Fibroblast of skin of left biceps (primary cell): ENCODE results near the gene MT1F.
"Not testable (repeated sequence)": the region's sequence is repeated elsewhere in the genome, so short reads cannot be mapped to it uniquely, and the experiment has no call there.

Source experiments
- DNase-seq, 2 experiments: peaks; one replicate each; pipeline ENCODE4 v3.0.0-alpha.2; 2013; ENCODE audit warnings: low read depth in 2 of 2

The MT1F gene

DNA sequence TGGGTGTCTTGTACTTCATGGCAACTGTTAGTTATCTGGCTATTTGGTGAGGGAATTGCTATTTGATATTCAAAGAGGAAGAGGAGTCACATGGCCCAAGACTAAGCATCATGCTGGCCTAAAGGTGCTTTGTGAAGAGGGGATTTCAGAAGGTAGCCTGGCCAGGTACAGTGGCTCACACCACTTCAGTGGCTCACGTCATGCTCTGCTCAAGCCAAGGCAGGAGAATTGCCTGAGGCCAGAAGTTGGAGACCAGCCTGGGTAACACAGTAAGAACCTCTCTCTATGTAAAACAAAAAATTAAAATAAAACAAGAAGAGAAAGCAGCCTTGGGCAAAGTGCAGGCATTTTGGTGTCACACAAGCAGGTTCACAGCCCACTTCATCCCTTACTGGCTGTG, 12.4 kb upstream of the MT1F start:
- no peak for DNase-seq

DNA sequence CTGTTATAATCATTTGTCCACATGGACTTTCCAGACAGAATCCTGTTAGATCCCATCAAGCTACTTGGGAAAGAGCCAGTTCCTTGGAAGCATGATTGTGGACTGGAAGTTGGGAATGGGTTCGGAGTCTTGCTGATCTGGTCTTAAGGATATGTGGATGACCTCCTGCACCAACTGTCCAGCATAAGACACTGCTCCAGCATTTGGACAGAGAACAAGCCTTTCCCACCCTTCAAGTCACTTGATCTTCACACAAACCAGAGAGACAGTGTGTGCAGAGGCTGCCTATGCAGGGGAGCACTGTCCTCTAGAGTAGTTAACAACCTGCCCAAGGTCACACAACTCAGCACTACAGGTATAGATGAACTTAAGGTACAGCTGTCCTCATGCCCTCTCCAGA, 11.9 kb upstream of the MT1F start:
- no peak for DNase-seq

DNA sequence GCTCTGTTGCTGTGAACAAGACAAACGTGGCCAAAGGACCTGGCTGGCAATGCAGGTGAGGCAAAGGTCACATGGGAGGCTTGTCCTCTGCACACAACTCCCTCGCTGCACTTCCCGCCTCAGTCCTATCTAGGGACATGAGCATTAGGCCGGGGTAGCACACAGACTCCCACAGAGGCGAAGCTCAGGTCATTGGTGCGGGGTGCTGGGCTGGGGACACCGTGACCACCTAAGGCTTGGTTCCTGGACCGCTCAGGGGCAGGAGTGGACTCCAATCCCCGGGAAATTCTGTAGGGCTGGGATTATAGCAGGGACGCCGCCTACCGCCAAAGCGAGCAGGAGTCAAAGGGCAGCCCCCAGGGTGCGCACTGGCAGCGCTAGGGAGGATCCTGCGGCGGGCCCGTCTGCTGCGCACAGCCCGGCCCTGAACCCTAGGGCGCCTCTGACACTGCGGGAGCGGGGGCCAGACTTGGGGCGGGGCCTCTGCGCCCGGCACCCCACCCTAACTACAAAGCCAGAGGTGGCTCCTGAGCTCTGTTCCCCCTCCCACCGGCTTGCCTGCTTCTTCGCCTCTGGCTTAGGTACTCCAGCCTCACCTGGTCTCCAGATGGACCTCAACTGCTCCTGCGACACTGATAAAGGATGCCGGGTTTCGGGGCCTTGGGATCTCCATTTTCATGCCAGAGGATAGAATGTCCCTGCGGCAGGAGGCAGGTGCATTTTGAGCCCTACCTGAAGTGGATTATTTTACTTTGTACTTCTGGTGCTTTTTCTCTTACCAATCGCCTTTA, 9.9 kb upstream of the MT1F start:
- no peak for DNase-seq

- no peak for DNase-seq
Observed at GRCh38 chr16:56649271-56649670, 8.5 kb upstream of the MT1F start.

DNA sequence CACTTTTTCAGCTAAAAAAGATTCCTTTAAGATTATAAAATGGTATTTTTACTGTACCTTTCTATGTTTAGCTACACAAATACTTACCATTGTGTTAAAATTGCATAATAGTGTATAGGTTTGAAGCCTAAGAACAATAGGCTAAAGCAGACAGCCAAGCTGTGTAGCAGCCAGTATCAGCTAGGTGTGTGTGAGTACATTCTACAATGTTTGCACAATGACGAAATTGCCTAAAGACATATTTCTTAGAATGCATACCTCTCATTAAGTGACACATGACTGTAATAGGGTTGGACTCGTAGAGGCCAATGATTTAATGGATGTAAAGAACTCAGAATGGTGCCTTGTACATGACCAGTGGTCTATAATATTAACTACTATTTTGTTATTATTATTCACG, 7.9 kb upstream of the MT1F start:
- no peak for DNase-seq

GRCh38 chr16:56651586-56651985, 6.2 kb upstream of the MT1F start, which contains the start of gene MT1B:
TSS of gene MT1B (plus strand) at chr16:56651886. CDS start at chr16:56651954, 68 bp downstream.
- no peak for DNase-seq

GRCh38 chr16:56652600-56652999, 5.2 kb upstream of the MT1F start:
- DNase-seq: no peak

DNA sequence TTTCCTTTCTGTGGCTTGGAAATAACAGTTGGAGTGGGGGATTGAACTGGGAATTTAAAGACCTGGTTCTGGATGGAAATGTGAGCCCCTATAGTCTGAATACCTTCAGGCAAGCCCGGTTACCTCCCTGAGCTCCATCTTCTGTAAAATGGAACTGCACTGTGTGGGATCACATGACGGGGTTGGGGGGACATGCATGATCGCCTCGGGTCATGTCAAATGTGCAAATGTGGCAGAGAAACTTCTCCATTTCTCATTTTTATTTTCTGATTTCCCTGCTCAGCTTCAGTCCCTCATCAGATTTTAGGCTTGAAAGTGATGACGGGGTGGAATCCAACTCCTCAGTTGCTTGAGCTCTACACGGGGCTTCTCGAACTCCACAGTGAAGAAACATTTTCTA, 4.5 kb upstream of the MT1F start:
- no peak for DNase-seq

DNA sequence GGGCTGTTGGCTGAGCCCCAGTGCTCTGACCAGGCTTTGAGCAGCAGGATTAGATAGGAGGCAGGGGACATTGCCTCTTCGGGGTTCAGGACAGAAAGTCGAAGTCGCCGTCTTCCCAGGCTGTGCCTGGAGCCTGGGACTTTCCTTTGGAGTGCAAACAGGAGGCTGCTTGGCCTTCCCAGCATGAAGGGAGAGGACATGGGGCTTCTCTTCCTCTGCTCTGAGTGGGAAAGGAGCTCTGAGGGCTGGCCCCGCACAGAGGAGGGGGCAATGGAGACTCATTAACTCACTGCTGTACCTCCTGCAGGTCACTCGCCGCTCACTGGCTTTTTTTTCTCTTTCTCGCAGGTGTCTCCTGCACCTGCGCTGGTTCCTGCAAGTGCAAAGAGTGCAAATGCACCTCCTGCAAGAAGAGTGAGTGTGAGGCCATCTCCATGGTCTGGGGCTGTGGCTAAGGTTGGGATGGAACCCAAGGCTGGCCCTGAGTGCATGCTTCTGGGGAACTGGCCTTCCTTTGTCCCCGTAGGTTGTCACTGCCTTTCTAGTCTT, 642 bp downstream of the MT1F start:
- DNase-seq: no peak

DNA sequence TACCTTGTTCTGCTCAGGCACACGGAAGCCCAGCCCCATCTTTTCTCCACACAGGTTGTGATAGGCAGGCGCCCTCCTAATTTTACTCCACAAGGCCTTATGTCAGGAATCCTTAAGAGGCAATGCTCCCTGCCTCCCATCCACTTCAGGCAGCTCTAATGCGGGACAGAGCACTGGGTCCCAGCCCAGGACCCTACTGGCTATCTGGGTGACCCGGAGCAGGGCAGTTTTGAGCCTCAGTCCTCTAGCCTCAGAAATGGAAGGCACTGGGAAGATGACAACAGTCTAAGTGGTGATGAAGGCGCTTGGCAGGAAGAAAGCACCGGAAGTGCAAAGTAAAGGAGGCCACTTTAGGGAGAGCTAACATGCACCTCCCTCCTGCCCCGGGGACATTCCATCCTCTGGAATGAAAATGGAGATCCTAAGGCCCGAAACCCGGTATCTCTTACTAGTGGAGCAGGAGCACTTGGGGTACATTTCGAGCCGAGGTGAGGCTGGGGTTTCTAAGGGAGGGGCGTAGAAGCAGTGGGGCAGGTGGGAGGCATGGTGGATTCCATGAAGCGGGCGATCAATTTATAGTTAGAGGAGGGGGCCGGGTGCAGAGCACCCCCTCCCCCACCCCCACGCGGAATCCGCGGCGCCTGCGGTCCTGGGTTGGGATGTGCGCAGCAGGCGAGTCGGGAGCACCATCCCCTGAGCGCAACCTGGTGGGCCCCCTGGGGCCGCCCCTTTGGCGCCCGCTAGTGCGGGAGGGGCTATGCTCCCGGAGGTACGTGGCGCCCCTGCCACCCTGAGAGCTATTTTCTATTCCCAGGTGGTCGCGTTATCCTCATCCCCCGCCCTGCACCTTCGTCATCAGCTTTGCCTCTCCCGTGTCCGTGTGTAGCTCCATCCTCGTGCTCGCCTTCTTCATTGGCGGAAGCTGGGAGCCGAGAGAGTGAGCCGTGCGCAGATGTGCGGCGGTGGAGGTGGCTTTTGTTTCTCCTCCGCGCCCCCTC, 4.9 kb downstream of the MT1F start:
- no peak for DNase-seq

GRCh38 chr16:56664506-56664905, 6.7 kb downstream of the MT1F start:
- no peak for DNase-seq

- not testable (repeated sequence) for DNase-seq
Observed at GRCh38 chr16:56665286-56666261, 7.8 kb downstream of the MT1F start.

GRCh38 chr16:56667581-56668571, 10.1 kb downstream of the MT1F start, which contains the start of gene MT1G:
TSS of gene MT1G (minus strand) at chr16:56668065. CDS start at chr16:56667993, 72 bp downstream.
- DNase-seq: no peak

- no peak for DNase-seq
Observed at GRCh38 chr16:56669005-56669839, 11.5 kb downstream of the MT1F start, which contains the start of gene MT1H. TSS of gene MT1H (plus strand) at chr16:56669814. CDS start at chr16:56669885, 71 bp downstream.

GRCh38 chr16:56669840-56670619, 12.3 kb downstream of the MT1F start:
- no peak for DNase-seq

GRCh38 chr16:56670620-56670934, 12.8 kb downstream of the MT1F start:
- DNase-seq: no peak

DNA sequence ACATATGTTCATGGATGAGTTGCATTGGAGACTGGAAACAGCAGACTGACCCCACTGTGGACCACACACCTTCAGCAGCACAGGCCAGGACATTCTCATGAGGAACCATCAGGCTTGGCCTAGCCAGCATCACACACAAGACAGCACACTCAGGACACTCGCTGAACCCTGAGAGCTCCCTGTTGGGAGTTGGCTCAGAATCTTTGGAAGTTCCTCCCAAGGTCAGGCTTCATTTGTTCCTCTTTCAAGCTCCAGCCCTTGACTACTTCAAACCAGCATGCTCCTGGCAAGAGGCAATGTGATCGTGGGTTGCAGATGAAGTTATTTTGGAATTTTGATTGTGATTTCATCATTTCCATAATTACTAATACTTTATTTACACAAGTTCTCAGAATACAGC, 13.9 kb downstream of the MT1F start:
- DNase-seq: not testable (repeated sequence)

GRCh38 chr16:56672171-56672570, 14.4 kb downstream of the MT1F start:
- not testable (repeated sequence) for DNase-seq
